ENCODE data around the gene RAD9A.

Gene RAD9A

GRCh38 chr11:67345920-67346819, 45.6 kb upstream of the RAD9A start:
- no peak overlapping the region for H3K18ac ChIP-seq (ENCODE audit: low read depth in 1 of 2, low read length in 2 of 2)
- WGBS: 70% methylated on average over 7 of the region's 7 CpGs

GRCh38 chr11:67347964-67348749, 43.6 kb upstream of the RAD9A start:
- Histone ChIP-seq H2BK12ac (ENCODE audit: low read length in 2 of 2) (no peak overlapping the region), H3K4me2 (ENCODE audit: low read length, poor library complexity, severe bottlenecking) (no peak overlapping the region)
- WGBS: 76% methylated on average over 10 of the region's 11 CpGs

More at GRCh38 chr11:67345920-67346819, 45.6 kb upstream of the RAD9A start:
- no peak overlapping the region for H4K91ac ChIP-seq (ENCODE audit: low read length)
- H3K4ac ChIP-seq (ENCODE audit: low read depth in 1 of 2, low read length in 2 of 2): no peak overlapping the region
- no peak overlapping the region for H3K4me2 ChIP-seq (ENCODE audit: low read length, poor library complexity, severe bottlenecking)
- peaks cover 2% of the 10 kb centered on the region for H3K79me1 ChIP-seq (replicated peaks; ENCODE audit: low read length, poor library complexity, severe bottlenecking)
- H3K36me3 ChIP-seq (ENCODE audit: control insufficient read depth in 1 of 2, insufficient read depth in 2 of 2, low read depth in 1 of 2, low read length in 2 of 2): peaks cover 0 to 3% of the 10 kb centered on the region in 2 experiments
- H2BK15ac ChIP-seq (ENCODE audit: low read depth, poor library complexity, severe bottlenecking): no peak overlapping the region
- no peak overlapping the region for H2BK12ac ChIP-seq (ENCODE audit: low read length in 2 of 2)
- H2BK120ac ChIP-seq (ENCODE audit: low read depth, low read length): no peak overlapping the region
- H3K27me3 ChIP-seq (ENCODE audit: control insufficient read depth in 1 of 2, insufficient read depth in 1 of 2, low read length in 2 of 2): no peaks in the 10 kb centered on the region
- H3K9ac ChIP-seq (ENCODE audit: low read length): peak overlapping the region; percentile 37
- no peak overlapping the region for H3K23ac ChIP-seq (ENCODE audit: low read length in 2 of 2)
- DNase-seq: peak; percentile 61
- peak overlapping the region; percentile 8 for H4K8ac ChIP-seq (ENCODE audit: low read length)
- no peak overlapping the region for H2AK5ac ChIP-seq (ENCODE audit: low read length, severe bottlenecking)
- no peak overlapping the region for H3K27ac ChIP-seq (ENCODE audit: low read length, poor library complexity, severe bottlenecking)
- no peak overlapping the region for H3K14ac ChIP-seq (ENCODE audit: low read length in 2 of 2)
- no peak overlapping the region for H2BK5ac ChIP-seq (ENCODE audit: low read depth, low read length, poor library complexity, severe bottlenecking)
- H3K4me3 ChIP-seq (ENCODE audit: insufficient read depth in 1 of 2, low read depth in 1 of 2, low read length in 2 of 2): peak overlapping the region in 1 of 2 experiments; percentile 16
- H2AFZ ChIP-seq (ENCODE audit: low read depth, low read length): no peak overlapping the region
- H3K4me1 ChIP-seq (ENCODE audit: control insufficient read depth, insufficient read depth, low read depth, low read length): peaks cover 4% of the 10 kb centered on the region
- no peaks in the 10 kb centered on the region for H3K9me3 ChIP-seq (ENCODE audit: control insufficient read depth, low read length)

GRCh38 chr11:67349036-67349435, 42.8 kb upstream of the RAD9A start:
- peaks cover 16% of the 10 kb centered on the region for H3K4me1 ChIP-seq (ENCODE audit: control insufficient read depth, insufficient read depth, low read depth, low read length)
- H3K14ac ChIP-seq (ENCODE audit: low read length in 2 of 2): no peak overlapping the region
- no peak overlapping the region for H3K4me3 ChIP-seq (ENCODE audit: insufficient read depth in 1 of 2, low read depth in 1 of 2, low read length in 2 of 2)
- peaks cover 2% of the 10 kb centered on the region for H3K79me1 ChIP-seq (replicated peaks; ENCODE audit: low read length, poor library complexity, severe bottlenecking)
- H4K91ac ChIP-seq (ENCODE audit: low read length): no peak overlapping the region
- no peak overlapping the region for H3K4ac ChIP-seq (ENCODE audit: low read depth in 1 of 2, low read length in 2 of 2)
- no peak overlapping the region for H2AK5ac ChIP-seq (ENCODE audit: low read length, severe bottlenecking)
- no peak overlapping the region for H2BK15ac ChIP-seq (ENCODE audit: low read depth, poor library complexity, severe bottlenecking)
- H3K23ac ChIP-seq (ENCODE audit: low read length in 2 of 2): no peak overlapping the region
- H3K27ac ChIP-seq (ENCODE audit: low read length, poor library complexity, severe bottlenecking): no peak overlapping the region
- no peak overlapping the region for H2BK120ac ChIP-seq (ENCODE audit: low read depth, low read length)
- peaks cover 5 to 6% of the 10 kb centered on the region in 2 experiments for H3K36me3 ChIP-seq (ENCODE audit: control insufficient read depth in 1 of 2, insufficient read depth in 2 of 2, low read depth in 1 of 2, low read length in 2 of 2)
- H3K9me3 ChIP-seq (ENCODE audit: control insufficient read depth, low read length): no peaks in the 10 kb centered on the region
- no peaks in the 10 kb centered on the region for H3K27me3 ChIP-seq (ENCODE audit: control insufficient read depth in 1 of 2, insufficient read depth in 1 of 2, low read length in 2 of 2)
- H3K4me2 ChIP-seq (ENCODE audit: low read length, poor library complexity, severe bottlenecking): no peak overlapping the region
- 65% methylated on average over 5 of the region's 5 CpGs for WGBS
- H4K8ac ChIP-seq (ENCODE audit: low read length): no peak overlapping the region
- H3K9ac ChIP-seq (ENCODE audit: low read length): peak overlapping the region; percentile 5
- no peak overlapping the region for H2BK5ac ChIP-seq (ENCODE audit: low read depth, low read length, poor library complexity, severe bottlenecking)
- H2AFZ ChIP-seq (ENCODE audit: low read depth, low read length): no peak overlapping the region
- no peak overlapping the region for H3K18ac ChIP-seq (ENCODE audit: low read depth in 1 of 2, low read length in 2 of 2)
- DNase-seq: no peak
- H2BK12ac ChIP-seq (ENCODE audit: low read length in 2 of 2): no peak overlapping the region

More at GRCh38 chr11:67347964-67348749, 43.6 kb upstream of the RAD9A start:
- Histone ChIP-seq H3K9me3 (ENCODE audit: control insufficient read depth, low read length) (no peaks in the 10 kb centered on the region), H4K8ac (ENCODE audit: low read length) (no peak overlapping the region), H3K9ac (ENCODE audit: low read length) (no peak overlapping the region), H3K27me3 (ENCODE audit: control insufficient read depth in 1 of 2, insufficient read depth in 1 of 2, low read length in 2 of 2) (no peaks in the 10 kb centered on the region), H3K36me3 (ENCODE audit: control insufficient read depth in 1 of 2, insufficient read depth in 2 of 2, low read depth in 1 of 2, low read length in 2 of 2) (peaks cover 5 to 6% of the 10 kb centered on the region in 2 experiments), H3K4ac (ENCODE audit: low read depth in 1 of 2, low read length in 2 of 2) (no peak overlapping the region), H3K4me3 (ENCODE audit: insufficient read depth in 1 of 2, low read depth in 1 of 2, low read length in 2 of 2) (no peak overlapping the region), H3K4me1 (ENCODE audit: control insufficient read depth, insufficient read depth, low read depth, low read length) (peaks cover 13% of the 10 kb centered on the region), H2AK5ac (ENCODE audit: low read length, severe bottlenecking) (no peak overlapping the region), H3K23ac (ENCODE audit: low read length in 2 of 2) (no peak overlapping the region), H2BK5ac (ENCODE audit: low read depth, low read length, poor library complexity, severe bottlenecking) (no peak overlapping the region), H3K14ac (ENCODE audit: low read length in 2 of 2) (no peak overlapping the region), H2BK15ac (ENCODE audit: low read depth, poor library complexity, severe bottlenecking) (no peak overlapping the region), H3K79me1 (replicated peaks; ENCODE audit: low read length, poor library complexity, severe bottlenecking) (peaks cover 2% of the 10 kb centered on the region), H3K27ac (ENCODE audit: low read length, poor library complexity, severe bottlenecking) (no peak overlapping the region), H2AFZ (ENCODE audit: low read depth, low read length) (no peak overlapping the region), H2BK120ac (ENCODE audit: low read depth, low read length) (no peak overlapping the region), H4K91ac (ENCODE audit: low read length) (no peak overlapping the region), H3K18ac (ENCODE audit: low read depth in 1 of 2, low read length in 2 of 2) (peak overlapping the region in 1 of 2 experiments; percentile 16)
- DNase-seq: no peak

GRCh38 chr11:67349457-67349856, 42.3 kb upstream of the RAD9A start:
- Histone ChIP-seq H3K4me3 (ENCODE audit: insufficient read depth in 1 of 2, low read depth in 1 of 2, low read length in 2 of 2) (no peak overlapping the region), H2BK5ac (ENCODE audit: low read depth, low read length, poor library complexity, severe bottlenecking) (no peak overlapping the region), H2BK120ac (ENCODE audit: low read depth, low read length) (no peak overlapping the region), H3K4me2 (ENCODE audit: low read length, poor library complexity, severe bottlenecking) (no peak overlapping the region), H4K91ac (ENCODE audit: low read length) (no peak overlapping the region), H3K4ac (ENCODE audit: low read depth in 1 of 2, low read length in 2 of 2) (no peak overlapping the region), H3K27me3 (ENCODE audit: control insufficient read depth in 1 of 2, insufficient read depth in 1 of 2, low read length in 2 of 2) (no peaks in the 10 kb centered on the region), H3K27ac (ENCODE audit: low read length, poor library complexity, severe bottlenecking) (no peak overlapping the region), H4K8ac (ENCODE audit: low read length) (no peak overlapping the region), H2AK5ac (ENCODE audit: low read length, severe bottlenecking) (no peak overlapping the region), H3K14ac (ENCODE audit: low read length in 2 of 2) (no peak overlapping the region), H3K9ac (ENCODE audit: low read length) (peak overlapping the region; percentile 5), H2AFZ (ENCODE audit: low read depth, low read length) (no peak overlapping the region), H3K23ac (ENCODE audit: low read length in 2 of 2) (no peak overlapping the region), H3K4me1 (ENCODE audit: control insufficient read depth, insufficient read depth, low read depth, low read length) (peaks cover 19% of the 10 kb centered on the region), H3K36me3 (ENCODE audit: control insufficient read depth in 1 of 2, insufficient read depth in 2 of 2, low read depth in 1 of 2, low read length in 2 of 2) (peaks cover 5 to 6% of the 10 kb centered on the region in 2 experiments), H3K79me1 (replicated peaks; ENCODE audit: low read length, poor library complexity, severe bottlenecking) (peaks cover 2% of the 10 kb centered on the region), H3K18ac (ENCODE audit: low read depth in 1 of 2, low read length in 2 of 2) (no peak overlapping the region), H2BK15ac (ENCODE audit: low read depth, poor library complexity, severe bottlenecking) (no peak overlapping the region), H2BK12ac (ENCODE audit: low read length in 2 of 2) (no peak overlapping the region), H3K9me3 (ENCODE audit: control insufficient read depth, low read length) (no peaks in the 10 kb centered on the region)
- WGBS: 89% methylated on average over 2 of the region's 2 CpGs
- no peak for DNase-seq
